H9 (cell line): Measurements from ENCODE around the gene CTLA4. TPM values are rescaled to one million over a fixed set of nuclear protein-coding genes. Genes with fewer than 3 reads are reported as not detected.

ENCODE experiments used
- DNase-seq: peaks from one replicate; pipeline ENCODE4 v3.0.0-alpha.2; 2017
- H2AFZ ChIP-seq: one replicate; pipeline ENCODE4 v1.6.1; 2013; ENCODE audit warnings: mild to moderate bottlenecking, low read length, control low read depth, moderate library complexity
- H2AK5ac ChIP-seq: 2 replicates; pipeline ENCODE4 v1.6.1; 2013; ENCODE audit warnings: low read length, control low read depth, mixed read lengths; ENCODE audit not compliant: insufficient read length
- H2BK120ac ChIP-seq: one replicate; pipeline ENCODE4 v1.6.1; 2013; ENCODE audit warnings: low read depth, mild to moderate bottlenecking, low read length, control low read depth, inconsistent platforms; ENCODE audit not compliant: poor library complexity, severe bottlenecking
- H2BK12ac ChIP-seq: 2 replicates; pipeline ENCODE4 v1.6.1; 2013; ENCODE audit warnings: low read length, control low read depth, mixed read lengths, low read depth; ENCODE audit not compliant: insufficient read length
- H2BK15ac ChIP-seq: 2 replicates; pipeline ENCODE4 v1.6.1; 2013; ENCODE audit warnings: low read depth, low read length, control low read depth
- H2BK20ac ChIP-seq: one replicate; pipeline ENCODE4 v1.6.1; 2013; ENCODE audit warnings: low read depth, mild to moderate bottlenecking, low read length, control low read depth, inconsistent platforms; ENCODE audit not compliant: poor library complexity, severe bottlenecking
- H2BK5ac ChIP-seq: 2 replicates; pipeline ENCODE4 v1.6.1; 2013; ENCODE audit warnings: low read length, control low read depth, mixed read lengths; ENCODE audit not compliant: insufficient read length
- H3K14ac ChIP-seq: 2 replicates; pipeline ENCODE4 v1.6.1; 2013; ENCODE audit warnings: low read length, control low read depth; ENCODE audit not compliant: insufficient read depth
- H3K18ac ChIP-seq: 2 replicates; pipeline ENCODE4 v1.6.1; 2013; ENCODE audit warnings: low read depth, mild to moderate bottlenecking, mixed read lengths, low read length, control low read depth; ENCODE audit not compliant: insufficient read length
- H3K23ac ChIP-seq: 2 replicates; pipeline ENCODE4 v1.6.1; 2013; ENCODE audit warnings: low read length, control low read depth, mixed read lengths, low read depth; ENCODE audit not compliant: insufficient read length
- H3K23me2 ChIP-seq: 2 replicates; pipeline ENCODE4 v1.6.1; 2013; ENCODE audit warnings: low read depth, mild to moderate bottlenecking, mixed read lengths, low read length, control low read depth; ENCODE audit not compliant: insufficient read length, poor library complexity, severe bottlenecking
- H3K27ac ChIP-seq: 2 replicates; pipeline ENCODE4 v1.5.1; 2013; ENCODE audit warnings: low read length, control low read depth, mixed read lengths, low read depth; ENCODE audit not compliant: insufficient read length
- H3K27me3 ChIP-seq: 2 replicates; pipeline ENCODE4 v1.6.1; 2013; ENCODE audit warnings: low read length, control low read depth, inconsistent platforms; ENCODE audit not compliant: insufficient read depth
- H3K4ac ChIP-seq: 2 replicates; pipeline ENCODE4 v1.6.1; 2013; ENCODE audit warnings: low read depth, mild to moderate bottlenecking, control low read depth, inconsistent platforms, low read length, moderate library complexity
- H3K4me1 ChIP-seq: 2 replicates; pipeline ENCODE4 v1.6.1; 2013; ENCODE audit warnings: low read length, control low read depth, inconsistent platforms; ENCODE audit not compliant: insufficient read depth
- H3K4me2 ChIP-seq: 2 replicates; pipeline ENCODE4 v1.6.1; 2013; ENCODE audit warnings: low read length, control low read depth, mixed read lengths; ENCODE audit not compliant: insufficient read length, insufficient read depth
- H3K56ac ChIP-seq: 2 replicates; pipeline ENCODE4 v1.6.1; 2013; ENCODE audit warnings: low read depth, mild to moderate bottlenecking, mixed read lengths, low read length, control low read depth; ENCODE audit not compliant: insufficient read length
- H3K79me1 ChIP-seq: 2 replicates; pipeline ENCODE4 v1.6.1; 2013; ENCODE audit warnings: low read depth, mild to moderate bottlenecking, moderate library complexity, low read length, control low read depth, inconsistent platforms; ENCODE audit not compliant: insufficient read depth, poor library complexity, severe bottlenecking
- H3K79me2 ChIP-seq: 2 replicates; pipeline ENCODE4 v1.6.1; 2013; ENCODE audit warnings: low read length, control low read depth, inconsistent platforms; ENCODE audit not compliant: insufficient read depth
- H3K9ac ChIP-seq: 2 replicates; pipeline ENCODE4 v1.6.1; 2013; ENCODE audit warnings: low read length, control low read depth, mixed read lengths; ENCODE audit not compliant: insufficient read length; ENCODE audit errors: extremely low read depth
- H3K9me3 ChIP-seq: one replicate; pipeline ENCODE4 v1.6.1; 2013; ENCODE audit warnings: low read depth, low read length, inconsistent platforms; ENCODE audit not compliant: control insufficient read depth
- H3T11ph ChIP-seq: one replicate; pipeline ENCODE4 v1.6.1; 2013; ENCODE audit warnings: mild to moderate bottlenecking, low read length, control low read depth, inconsistent platforms
- H4K20me1 ChIP-seq: one replicate; pipeline ENCODE4 v1.6.1; 2013; ENCODE audit not compliant: control insufficient read depth, insufficient read length, insufficient read depth
- H4K5ac ChIP-seq: 2 replicates; pipeline ENCODE4 v1.6.1; 2013; ENCODE audit warnings: low read depth, mild to moderate bottlenecking, mixed read lengths, low read length, control low read depth; ENCODE audit not compliant: insufficient read length
- H4K8ac ChIP-seq: replicated peaks from 2 replicates; pipeline ENCODE4 v1.6.1; 2013; ENCODE audit warnings: low read length, control low read depth, mixed read lengths, low read depth; ENCODE audit not compliant: insufficient read length
- H4K91ac ChIP-seq: 2 replicates; pipeline ENCODE4 v1.6.1; 2013; ENCODE audit warnings: low read depth, mild to moderate bottlenecking, moderate library complexity, mixed read lengths, low read length, control low read depth; ENCODE audit not compliant: insufficient read length
- H3K27ac Mint-ChIP-seq, 3 experiments: 2 replicates in 2 of 3; 3 replicates in 1 of 3; pipeline ENCODE4 v1.8.0; 2020 to 2021; ENCODE audit warnings: mixed read lengths in 3 of 3, mild to moderate bottlenecking in 1 of 3, moderate library complexity in 1 of 3
- H3K27me3 Mint-ChIP-seq: 2 replicates; pipeline ENCODE4 v1.8.0; 2021; ENCODE audit warnings: low read depth, mild to moderate bottlenecking, moderate library complexity, mixed read lengths
- H3K36me3 Mint-ChIP-seq, 3 experiments: 2 replicates in 2 of 3; 3 replicates in 1 of 3; pipeline ENCODE4 v1.8.0; 2020 to 2021; ENCODE audit warnings: low read depth in 3 of 3, mixed read lengths in 3 of 3; ENCODE audit not compliant: insufficient read depth in 1 of 3
- H3K4me1 Mint-ChIP-seq, 2 experiments: 2 replicates each; pipeline ENCODE4 v1.8.0; 2020; ENCODE audit warnings: mixed read lengths in 2 of 2
- H3K4me3 Mint-ChIP-seq, 2 experiments: 2 replicates in 1 of 2; 3 replicates in 1 of 2; pipeline ENCODE4 v1.8.0; 2020 to 2021; ENCODE audit warnings: mild to moderate bottlenecking in 2 of 2, mixed read lengths in 2 of 2, moderate library complexity in 1 of 2
- H3K9me3 Mint-ChIP-seq, 2 experiments: 2 replicates in 1 of 2; 3 replicates in 1 of 2; pipeline ENCODE4 v1.8.0; 2020; ENCODE audit warnings: mild to moderate bottlenecking in 2 of 2, mixed read lengths in 2 of 2, moderate library complexity in 1 of 2
- CTCF ChIP-seq: fragments of 200-600 bp; sonication (generic); conservative IDR thresholded peaks from 3 replicates; pipeline ENCODE4 v1.8.0; 2021; ENCODE audit warnings: antibody characterized with exemption, mild to moderate bottlenecking
- WGBS: extraction: QIAGEN DNeasy Blood & Tissue Kit; methylation state at CpG from one replicate; pipeline ENCODE4 v1.1.7; 2013; ENCODE audit warnings: missing lambda C conversion rate, low lambda C conversion rate, mixed read lengths; ENCODE audit not compliant: insufficient read length; ENCODE audit errors: extremely low coverage; 5-methylcytosine and 5-hydroxymethylcytosine counted together
- total RNA-seq: library from RNA; stranded (reverse); gene quantifications from 2 replicates; pipeline ENCODE4 v1.2.1, GENCODE V29; 2021

Gene CTLA4
- total RNA-seq, 1 experiment from 2014 or later, result not detected

- Mint-ChIP-seq H3K4me1 (0 out of 4 replicates have a peak, but pooled peaks cover 0 to 2% of the 10 kb centered on the region in 2 experiments), H3K27ac (no peak overlapping the region), H3K27me3 (no peaks in the 10 kb centered on the region), H3K9me3 (peaks cover 0 to 2% of the 10 kb centered on the region in 2 experiments; a peak in 1 of 5 replicates), H3K36me3 (no peaks in the 10 kb centered on the region), H3K4me3 (no peak overlapping the region)
- H3K4me1 ChIP-seq, result no peaks in the 10 kb centered on the region
- H2BK5ac ChIP-seq, result no peak overlapping the region
- H2BK20ac ChIP-seq, result no peak overlapping the region
- no peak overlapping the region for H4K91ac ChIP-seq
- H3K79me2 ChIP-seq, result no peaks in the 10 kb centered on the region
- H2BK15ac ChIP-seq, result no peak overlapping the region
- no peak overlapping the region for H2BK12ac ChIP-seq
- no peak overlapping the region for H3K14ac ChIP-seq
- H3K9ac ChIP-seq, result no peak overlapping the region
- no peak overlapping the region for H2BK120ac ChIP-seq
- no peak overlapping the region for H3K23ac ChIP-seq
- no peak overlapping the region for H3K4me2 ChIP-seq
- H2AFZ ChIP-seq, result no peak overlapping the region
- H2AK5ac ChIP-seq, result no peak overlapping the region
- H4K8ac ChIP-seq, result no peak overlapping the region
- H3K4ac ChIP-seq, result no peak overlapping the region
- H3K27me3 ChIP-seq, result no peaks in the 10 kb centered on the region
- WGBS, result no CpG with 5 or more reads among the region's 3 CpGs
- H3K9me3 ChIP-seq, result no peaks in the 10 kb centered on the region
- H3K18ac ChIP-seq, result no peak overlapping the region
- no peak for DNase-seq
- H3K79me1 ChIP-seq, result no peaks in the 10 kb centered on the region
- no peak for TF ChIP-seq CTCF
- H3K27ac ChIP-seq, result no peak overlapping the region
- no peak overlapping the region for H3T11ph ChIP-seq
- H3K23me2 ChIP-seq, result no peaks in the 10 kb centered on the region
- no peak overlapping the region for H4K5ac ChIP-seq
- H4K20me1 ChIP-seq, result no peaks in the 10 kb centered on the region
- H3K56ac ChIP-seq, result no peak overlapping the region
These were observed 19.1 kb downstream of the CTLA4 start for GRCh38 chr2:203886661-203887151.
